GM21447 (cell line): ENCODE results near the gene IL24.

Source experiments
- ATAC-seq: cut with Tn5 transposase; IDR thresholded peaks from one replicate; pipeline ENCODE4 v1.9.1; 2021; ENCODE audit not compliant: unreplicated experiment

Gene IL24

DNA sequence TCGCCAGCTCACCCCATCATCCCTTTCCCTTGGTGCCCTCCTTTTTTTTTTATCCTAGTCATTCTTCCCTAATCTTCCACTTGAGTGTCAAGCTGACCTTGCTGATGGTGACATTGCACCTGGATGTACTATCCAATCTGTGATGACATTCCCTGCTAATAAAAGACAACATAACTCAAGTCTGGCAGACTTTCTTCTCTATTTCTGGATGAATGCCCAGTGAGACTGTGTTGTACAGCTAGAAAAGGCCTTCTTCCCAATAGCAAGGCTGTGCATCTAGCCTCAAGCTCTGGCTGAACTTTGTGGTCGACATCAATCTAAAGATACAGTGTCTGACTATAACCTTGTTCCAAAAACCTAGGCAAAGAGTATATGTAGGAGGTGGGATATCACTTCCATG is 6.4 kb downstream of the IL24 start:
- ATAC-seq: no peak

DNA sequence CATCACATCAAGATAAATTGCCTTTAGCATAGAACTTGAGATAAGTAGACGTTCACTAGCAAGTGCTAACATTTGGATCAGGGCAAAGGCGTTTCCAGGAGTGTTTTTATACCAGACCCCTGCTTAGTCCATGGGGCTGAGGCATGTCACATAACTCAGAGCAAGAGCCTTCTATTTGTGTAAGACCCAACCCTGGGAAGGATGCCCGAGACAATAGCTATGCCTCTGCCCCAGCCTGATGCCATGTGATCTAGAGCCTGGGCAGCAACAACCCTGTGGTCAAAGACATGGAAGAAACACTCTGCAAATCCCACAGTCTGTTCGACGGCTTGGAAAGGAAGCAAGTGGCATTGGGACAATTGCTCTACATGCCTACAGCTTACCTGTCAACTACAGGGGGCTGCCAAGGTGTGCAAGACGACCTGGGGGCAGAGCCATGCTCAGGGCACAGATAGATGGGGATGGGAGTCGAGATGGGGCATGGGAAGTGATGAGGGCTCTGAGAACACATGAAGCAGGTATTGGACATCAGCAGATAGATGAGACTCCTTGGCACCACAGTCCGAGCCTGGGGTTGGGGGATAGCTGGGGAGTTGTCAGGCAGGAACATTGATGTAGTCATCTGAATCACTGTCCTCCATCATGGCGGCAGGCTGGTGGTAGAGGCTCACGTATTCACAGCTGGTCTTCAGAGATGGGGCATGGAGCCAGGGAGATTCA is 7.3 kb downstream of the IL24 start:
- no peak for ATAC-seq

DNA sequence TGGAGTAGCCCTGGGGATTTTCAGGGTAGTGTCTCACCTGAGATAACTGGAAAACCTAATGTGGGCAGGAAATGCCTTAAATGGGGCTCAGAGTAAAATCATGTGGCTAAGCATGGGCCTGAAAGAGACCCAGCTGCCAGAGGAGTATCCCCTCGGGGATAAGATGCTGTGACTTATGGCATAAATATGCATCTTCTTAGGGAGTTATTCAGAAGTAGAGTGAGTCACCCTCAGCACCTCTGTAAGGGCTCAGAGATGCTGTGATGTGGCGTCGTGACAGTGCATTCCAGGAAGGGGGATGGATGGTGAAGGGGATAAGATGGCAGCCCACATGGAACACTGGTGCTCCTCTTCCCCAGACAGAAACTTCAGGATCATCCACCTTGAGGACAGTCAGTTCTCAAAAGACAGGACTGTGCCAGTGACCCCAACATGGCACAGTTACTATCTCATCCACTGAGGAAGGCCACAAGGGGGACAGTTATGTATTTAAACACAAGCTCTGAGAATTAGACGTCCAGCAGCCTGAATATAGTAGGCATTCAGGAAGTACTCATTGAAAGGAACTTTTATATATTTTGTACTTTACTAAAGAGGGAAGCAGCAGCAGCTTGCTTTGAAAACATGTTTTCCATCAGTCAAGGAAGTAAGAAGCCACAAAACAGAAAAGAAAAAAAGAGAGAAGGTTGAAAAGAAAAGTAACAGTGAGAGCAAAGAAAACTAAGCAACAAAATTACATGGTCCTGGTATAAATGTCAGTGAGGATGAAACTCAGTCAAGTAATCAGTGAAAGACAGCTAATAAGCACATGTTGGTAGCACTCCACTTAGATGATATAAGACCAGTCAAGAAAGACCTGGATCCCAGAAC is 8.3 kb downstream of the IL24 start:
- ATAC-seq: peak; percentile 62

DNA sequence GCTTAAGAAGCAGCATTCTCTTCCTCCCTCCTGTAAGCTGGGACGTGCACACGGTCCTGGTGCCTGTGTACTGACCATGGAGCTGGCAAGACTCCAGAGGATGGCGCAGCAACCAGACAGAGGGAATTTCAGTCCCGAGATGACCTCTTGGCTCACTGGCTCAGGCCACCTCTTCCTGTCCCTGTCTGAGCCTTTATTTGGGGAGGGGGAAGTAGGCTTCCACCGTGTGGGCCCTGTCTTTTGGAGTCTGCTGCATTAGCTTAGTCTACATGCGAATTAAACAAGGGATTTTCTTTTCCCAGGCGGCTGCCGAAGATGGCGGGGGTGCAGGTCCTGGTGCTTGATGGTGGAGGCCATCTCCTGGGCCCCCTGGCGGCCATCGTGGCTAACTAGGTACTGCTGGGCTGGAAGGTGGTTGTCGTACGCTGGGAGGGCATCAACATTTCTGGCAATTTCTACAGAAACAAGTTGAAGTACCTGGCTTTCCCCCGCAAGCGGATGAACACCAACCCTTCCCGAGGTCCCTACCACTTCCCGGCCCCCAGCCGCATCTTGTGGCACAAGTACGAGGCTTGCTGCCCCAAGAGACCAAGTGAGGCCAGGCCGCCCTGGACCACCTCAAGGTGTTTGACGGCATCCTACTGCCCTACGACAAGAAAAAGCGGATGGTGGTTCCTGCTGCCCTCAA is 10.2 kb downstream of the IL24 start:
- no peak for ATAC-seq

DNA sequence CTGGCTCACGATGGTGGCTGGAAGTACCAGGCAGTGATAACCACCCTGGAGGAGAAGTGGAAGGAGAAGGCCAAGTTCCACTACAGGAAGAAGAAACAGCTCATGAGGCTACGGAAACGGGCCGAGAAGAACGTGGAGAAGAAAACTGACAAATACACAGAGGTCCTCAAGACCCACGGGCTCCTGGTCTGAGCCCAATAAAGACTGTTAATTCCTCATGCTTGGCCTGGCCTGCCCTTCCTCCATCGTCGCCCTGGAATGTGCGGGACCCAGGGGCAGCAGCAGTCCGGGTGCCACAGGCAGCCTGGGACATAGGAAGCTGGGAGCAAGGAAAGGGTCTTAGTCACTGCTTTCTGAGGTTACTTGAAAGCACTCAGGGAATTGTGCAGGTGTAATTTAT is 10.8 kb downstream of the IL24 start:
- no peak for ATAC-seq

DNA sequence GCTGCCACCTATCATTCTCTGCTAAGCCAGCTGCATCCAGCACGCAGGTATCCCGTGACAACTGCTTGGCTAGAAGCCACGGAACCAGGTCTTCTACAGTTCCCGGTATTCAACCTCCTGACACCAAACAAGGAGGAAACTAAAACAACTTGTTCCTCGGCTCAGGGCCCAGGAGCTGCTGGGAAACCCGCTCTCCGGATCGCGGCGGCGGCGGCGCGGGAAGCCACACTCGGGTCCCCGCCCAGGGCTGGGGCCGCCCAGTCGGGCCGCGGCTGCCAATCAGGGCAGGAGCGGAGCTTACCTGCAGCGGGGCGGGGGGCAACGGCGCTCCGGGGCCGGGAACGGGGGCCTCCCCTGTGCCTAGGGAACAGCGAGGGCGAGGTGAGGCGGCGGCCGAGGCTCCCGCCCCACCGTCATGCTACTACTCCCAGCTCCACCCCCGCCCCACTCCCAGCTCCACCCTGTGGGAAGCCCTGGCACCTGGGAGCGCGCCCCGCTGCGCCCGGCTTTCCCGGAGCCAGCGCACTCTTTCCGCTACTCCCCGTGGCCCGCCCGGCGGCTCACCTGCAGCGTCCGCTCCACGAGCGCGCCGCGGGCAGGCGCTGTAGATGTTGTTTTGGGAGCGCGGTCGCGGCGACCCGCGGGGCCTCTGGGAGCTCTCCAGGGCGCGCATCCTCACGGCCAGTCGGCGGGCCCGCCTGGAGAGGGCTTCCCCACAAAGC is 12.1 kb downstream of the IL24 start:
- ATAC-seq: no peak

DNA sequence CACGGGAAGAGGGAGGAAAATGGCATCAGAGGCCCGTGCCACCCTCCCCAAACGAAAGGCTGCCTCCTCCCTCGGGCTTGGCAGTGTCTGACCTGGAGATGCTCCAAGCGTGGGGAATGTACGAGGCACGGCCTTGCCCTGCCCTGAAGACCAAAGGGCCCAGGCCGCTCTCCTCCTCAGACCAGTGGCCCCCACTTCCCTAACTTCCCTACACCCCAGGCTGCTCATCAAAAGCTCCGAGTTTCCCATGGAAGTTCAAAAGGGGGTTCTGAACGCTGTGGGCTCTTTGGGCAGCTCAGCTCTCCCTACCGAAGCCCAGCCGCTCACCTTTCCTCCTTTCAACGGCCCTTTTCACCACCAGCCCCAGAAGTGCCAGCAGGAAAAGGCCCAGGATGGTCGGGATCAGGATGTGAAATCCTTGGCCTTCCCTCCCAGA is 12.7 kb downstream of the IL24 start:
- no peak for ATAC-seq

DNA sequence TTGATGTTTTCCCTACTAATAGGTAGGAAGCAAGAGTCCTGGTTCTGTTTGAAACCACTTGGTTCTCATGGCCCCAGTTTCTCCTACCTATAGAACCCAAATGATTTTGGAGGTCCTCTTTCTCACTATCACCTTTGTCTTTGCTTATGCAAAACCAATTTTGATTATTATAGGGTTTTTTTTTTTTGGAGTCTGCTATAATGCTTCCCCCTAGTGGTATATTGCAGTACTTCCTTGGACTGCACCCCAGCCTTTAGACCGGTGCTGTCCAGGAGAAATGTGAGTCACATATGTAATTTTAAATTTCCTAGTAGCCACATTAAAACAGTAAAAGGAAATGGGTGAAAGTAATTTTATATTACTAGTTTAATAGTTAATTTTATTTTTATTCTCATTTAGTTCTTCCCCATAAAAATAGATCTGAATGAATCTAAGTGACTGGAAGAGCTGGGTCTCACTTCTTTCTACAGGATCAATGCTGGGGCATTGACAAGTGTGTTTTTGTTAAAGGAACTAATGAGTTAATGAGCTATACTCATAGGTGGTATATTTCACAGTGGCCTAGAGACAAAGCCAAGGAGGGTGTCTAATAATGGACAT is 13.9 kb downstream of the IL24 start:
- ATAC-seq: no peak

DNA sequence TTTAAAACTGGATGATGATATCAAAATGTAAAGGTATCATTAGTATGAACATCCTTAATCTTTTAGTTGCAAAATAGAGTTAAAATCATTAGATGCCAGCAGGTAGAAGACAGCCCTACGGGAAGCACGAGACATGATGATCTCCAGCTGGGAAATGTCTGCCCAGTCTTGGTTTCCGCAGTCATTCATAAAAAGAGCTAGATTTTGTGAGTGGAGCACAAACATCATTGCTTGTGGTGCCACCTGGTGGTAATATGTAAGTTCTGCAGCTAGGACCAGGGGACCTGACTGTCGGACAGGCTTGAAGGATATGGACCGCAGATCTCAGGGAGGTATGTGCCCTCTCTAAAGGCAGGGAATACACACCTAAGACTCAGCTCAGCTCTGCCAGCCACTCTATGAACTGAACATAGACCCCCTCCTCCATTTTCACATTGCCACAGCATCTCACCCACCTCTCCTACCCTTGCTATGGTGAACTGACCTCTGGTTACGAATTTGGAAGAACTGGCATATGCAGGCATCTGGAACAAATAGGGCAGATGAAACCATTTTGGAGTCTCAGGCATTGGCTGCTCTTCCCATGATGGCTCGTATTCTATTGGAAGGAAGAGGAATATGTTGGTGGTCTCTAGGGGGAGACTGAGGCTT is 15.3 kb downstream of the IL24 start:
- ATAC-seq: peak; percentile 44

DNA sequence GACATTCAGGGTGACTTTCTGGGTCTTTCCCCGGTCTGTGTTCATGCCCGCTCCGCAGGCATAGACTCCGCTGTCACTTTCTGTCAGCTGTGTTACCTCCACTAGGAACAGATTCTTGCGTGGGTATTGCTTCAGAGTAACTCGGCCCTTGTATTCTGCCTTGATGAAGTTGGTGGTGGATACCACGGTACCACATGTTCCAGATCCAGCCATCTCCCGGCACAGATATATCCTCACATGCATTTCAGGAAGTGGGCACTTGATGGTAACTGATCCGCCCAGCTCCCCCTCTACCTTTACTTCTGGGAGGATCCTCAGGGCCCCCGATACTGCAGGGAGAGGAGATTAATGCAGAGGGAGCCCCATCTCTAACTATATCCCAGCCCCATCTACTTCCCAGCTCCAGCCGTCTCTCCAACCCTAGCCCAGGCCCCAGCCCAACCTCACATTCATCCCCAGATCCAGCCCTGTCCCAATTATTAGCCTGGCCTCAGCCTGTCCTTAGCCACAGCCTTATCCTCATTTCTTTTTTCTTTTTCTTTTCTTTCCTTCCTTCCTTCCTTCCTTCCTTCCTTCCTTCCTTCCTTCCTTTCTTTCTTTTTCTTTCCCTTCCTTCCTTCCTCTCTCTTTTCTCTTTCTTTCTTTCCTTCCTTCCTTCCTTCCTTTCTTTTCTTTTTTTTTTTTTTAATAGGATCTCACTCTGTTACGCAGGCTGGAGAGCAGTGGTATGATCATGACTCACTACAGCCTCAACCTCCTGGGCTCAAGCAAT is 16.7 kb downstream of the IL24 start:
- ATAC-seq: no peak

DNA sequence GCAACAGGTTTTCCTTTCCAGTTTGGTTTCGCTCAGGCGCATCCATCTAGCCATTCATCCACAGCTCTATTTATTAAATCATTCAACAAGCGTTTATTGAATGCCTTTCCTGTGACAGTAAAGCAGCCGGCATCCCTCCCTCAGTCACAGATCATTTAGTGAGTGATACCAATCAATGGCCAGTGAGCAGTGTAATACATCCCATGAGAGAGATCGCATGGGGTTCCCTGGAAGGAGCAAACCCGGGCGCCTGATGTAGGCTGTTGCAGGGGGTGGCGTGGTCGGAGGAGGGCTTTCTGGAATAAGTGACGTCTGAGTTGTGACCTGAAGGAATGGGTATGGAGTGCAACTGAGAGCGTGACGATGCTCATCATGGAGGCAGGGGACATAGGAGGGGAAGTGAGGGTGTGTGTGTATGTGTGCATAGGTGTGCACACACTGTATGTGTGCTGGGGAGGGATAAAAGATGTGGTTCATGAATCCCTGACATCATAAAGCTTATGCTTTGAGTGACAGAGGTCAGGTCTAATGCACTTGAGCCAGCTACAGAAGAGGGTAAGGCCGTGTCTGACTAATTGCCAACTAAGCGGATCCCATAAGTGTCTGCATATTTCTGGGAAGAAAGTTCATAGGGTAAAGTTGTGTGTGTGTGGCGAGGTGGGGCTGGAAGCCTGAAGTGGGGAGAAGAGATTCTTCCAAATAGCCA is 17.9 kb downstream of the IL24 start:
- ATAC-seq: no peak

DNA sequence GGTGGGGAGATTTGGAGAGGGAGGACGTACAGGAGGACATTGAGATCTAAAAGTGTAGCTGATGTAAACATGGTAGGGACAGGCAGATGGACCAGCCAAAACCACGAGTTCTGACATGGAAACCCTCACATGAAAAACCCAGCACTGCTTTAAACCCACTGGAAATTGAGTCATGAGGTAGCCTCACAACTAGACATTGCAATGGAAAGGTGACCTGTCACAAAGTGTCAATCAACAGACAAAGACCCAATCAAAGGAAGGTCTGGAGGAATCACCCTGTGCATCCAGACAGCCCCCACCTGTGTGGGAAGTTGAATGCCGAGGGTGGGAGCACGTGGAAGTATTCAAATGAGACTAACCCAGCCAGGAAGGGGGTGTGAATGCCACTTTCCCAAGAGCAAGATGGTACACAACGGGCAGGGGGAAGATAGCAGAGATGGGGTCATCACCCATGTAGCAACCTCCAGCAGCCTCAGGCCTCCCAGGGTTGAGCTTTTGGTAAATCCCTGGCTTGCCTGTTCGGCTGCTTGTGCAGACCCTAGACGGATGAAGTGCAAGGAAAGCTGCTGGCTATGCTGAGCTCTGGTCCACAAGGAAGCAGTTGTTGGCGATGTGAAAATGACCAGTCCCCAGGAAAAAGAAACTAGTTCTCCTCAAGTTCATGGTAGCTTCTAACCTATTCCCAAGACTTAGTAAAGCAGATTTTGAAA is 18.9 kb downstream of the IL24 start:
- ATAC-seq: no peak

DNA sequence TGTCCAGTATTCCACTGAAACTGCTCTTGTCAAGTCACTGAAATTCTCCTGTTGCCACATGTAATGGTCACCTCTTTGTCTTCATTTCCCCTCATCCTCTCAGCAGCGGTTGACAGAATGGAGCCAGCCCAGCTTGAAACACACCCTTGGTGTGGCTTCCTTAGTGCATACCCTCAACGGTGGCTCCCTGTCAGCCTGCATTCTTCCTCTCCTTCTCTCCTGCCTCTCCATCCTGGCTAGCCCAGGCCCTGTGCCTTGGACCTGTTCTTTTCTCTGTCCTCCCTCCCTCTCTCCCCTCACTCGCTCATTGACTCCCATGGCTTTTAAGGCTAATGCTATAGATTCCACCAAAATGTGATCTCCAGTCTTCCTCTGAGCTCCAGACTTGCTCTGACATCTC is 20.8 kb downstream of the IL24 start:
- ATAC-seq: no peak

DNA sequence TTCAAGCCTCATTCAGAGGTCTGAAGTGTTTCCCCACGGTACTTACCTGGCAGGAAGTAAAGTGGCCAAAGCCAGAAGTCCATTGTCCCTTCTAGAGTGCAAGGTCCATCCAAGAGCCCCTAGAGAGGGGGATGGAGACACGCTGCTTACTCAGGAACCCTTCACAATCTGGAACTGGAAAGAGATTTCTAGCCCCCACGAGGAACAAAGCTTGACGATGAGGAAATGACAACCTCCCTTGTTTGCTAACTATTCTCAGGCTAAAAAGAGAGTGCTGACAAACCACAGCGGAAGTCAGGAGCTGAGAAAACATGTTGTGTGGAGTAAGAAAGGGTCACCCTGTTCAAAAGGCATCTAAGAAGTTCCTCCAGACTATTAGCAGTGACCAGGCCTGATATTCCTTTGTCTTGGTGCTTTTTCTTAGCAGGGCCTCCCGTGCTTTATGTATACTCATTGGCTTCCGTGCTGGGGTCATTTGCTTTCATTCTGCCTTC is 24.6 kb downstream of the IL24 start, which contains the start of gene FCMR:
FCMR (minus strand) TSS at position 170 of the 494 bp plus-strand sequence; CDS start at position 83, 87 bp downstream.
- ATAC-seq: peak; percentile 21

DNA sequence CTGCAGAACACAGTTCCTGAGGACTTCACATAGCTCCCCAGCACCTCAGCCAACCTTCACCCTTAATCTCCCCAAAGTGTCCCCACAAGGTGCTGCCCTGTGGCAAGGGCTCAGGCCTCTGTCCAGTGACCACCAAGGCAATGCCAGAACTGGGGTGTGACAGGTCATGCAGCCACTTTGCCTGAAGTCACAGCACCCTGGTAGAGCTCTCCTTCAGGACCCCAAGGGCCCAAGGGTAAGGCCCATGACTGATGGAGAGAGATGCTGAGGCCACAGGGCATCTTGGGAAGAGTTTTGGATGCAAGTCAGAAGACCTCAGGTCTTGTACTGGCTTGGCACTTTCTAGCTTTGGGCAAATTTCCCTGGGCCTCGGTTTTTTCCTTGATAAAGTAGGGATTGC is 25.3 kb downstream of the IL24 start:
- no peak for ATAC-seq

DNA sequence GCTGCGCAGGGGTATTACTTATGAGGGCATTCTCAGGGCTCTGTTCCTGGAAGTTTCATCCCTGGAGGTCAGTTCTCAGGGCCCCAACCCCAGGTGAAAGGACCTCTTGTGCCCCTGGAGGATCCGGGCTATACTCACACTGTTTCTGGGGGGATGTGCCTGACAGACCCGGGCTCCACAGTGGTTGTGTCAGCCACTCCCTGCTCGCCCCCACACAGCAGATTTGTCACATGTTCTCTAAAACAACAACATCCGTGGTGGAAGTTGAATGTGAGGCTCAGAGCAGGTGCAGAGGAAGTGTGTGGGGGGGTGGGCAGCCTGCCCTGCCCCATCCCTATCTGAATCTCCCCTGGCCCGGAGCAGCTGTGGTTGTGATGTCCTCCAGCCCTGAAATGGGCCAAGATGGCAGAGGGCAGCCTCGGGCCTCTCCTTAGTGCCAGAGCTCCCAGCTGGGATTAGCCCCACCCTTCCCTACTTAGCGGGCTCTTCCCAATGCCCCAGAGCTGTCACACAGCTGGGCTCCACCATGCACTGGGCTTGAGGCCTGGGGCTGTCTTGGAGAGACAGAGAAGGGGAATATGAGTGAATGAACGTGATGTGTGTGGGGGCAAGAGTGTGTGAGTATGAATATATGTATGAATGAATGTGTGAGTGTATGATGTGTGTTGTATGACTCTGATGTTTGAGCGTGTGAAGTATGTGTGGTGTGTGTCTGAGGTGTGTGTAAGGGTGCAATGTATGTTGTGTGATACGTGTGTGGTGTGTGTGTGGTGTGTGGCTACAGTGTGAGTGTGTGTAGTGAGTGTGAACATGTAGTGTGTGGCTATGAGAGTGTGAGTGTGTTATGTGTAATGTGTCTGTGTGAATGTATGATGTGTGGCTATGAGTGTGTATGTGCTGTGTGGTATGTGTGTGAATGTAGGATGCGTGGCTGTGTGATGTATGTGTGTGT is 26.0 kb downstream of the IL24 start:
- peak; percentile 52 for ATAC-seq
